Subcutaneous abdominal adipose tissue (tissue), 5 donors: ENCODE measurements around the gene LRRTM3.

Experiments used
- H3K27ac ChIP-seq: one replicate; pipeline ENCODE4 v1.7.0; 2013; ENCODE audit warnings: low read depth, mild to moderate bottlenecking, inconsistent platforms, low read length, moderate library complexity
- H3K27me3 ChIP-seq, 5 donors: one replicate each; pipeline ENCODE4 v1.7.0; 2013; ENCODE audit warnings: low read length in 5 of 5, inconsistent platforms in 1 of 5; ENCODE audit not compliant: control insufficient read depth in 5 of 5, insufficient read depth in 4 of 5
- H3K36me3 ChIP-seq, 5 donors: one replicate each; pipeline ENCODE4 v1.7.0; 2013; ENCODE audit warnings: low read length in 5 of 5; ENCODE audit not compliant: control insufficient read depth in 5 of 5, insufficient read depth in 5 of 5
- H3K4me1 ChIP-seq, 5 donors: one replicate each; pipeline ENCODE4 v1.7.0; 2013; ENCODE audit warnings: low read length in 5 of 5, mild to moderate bottlenecking in 3 of 5, moderate library complexity in 1 of 5; ENCODE audit not compliant: control insufficient read depth in 5 of 5, insufficient read depth in 5 of 5
- H3K4me3 ChIP-seq, 5 donors: one replicate each; pipeline ENCODE4 v1.7.0; 2013; ENCODE audit warnings: low read length in 5 of 5, low read depth in 1 of 5
- H3K9ac ChIP-seq, 5 donors: one replicate each; pipeline ENCODE4 v1.7.0; 2013; ENCODE audit warnings: low read length in 5 of 5, mild to moderate bottlenecking in 4 of 5, moderate library complexity in 3 of 5
- H3K9me3 ChIP-seq, 5 donors: one replicate each; pipeline ENCODE4 v1.7.0; 2013; ENCODE audit warnings: low read length in 5 of 5; ENCODE audit not compliant: control insufficient read depth in 5 of 5
- donor health status: healthy.
- donor health status: healthy.
- donor health status: healthy.
- donor health status: healthy.
- donor health status: healthy.

LRRTM3 gene

GRCh38 chr10:67088036-67088435, 162.2 kb downstream of the LRRTM3 start:
- no peak overlapping the region for H3K4me3 ChIP-seq

GRCh38 chr10:67095531-67095930, 169.7 kb downstream of the LRRTM3 start:
- no peaks in the 10 kb centered on the region for H3K9me3 ChIP-seq
- H3K27me3 ChIP-seq: no peaks in the 10 kb centered on the region
- H3K4me1 ChIP-seq: no peaks in the 10 kb centered on the region
- H3K27ac ChIP-seq: no peak overlapping the region
- H3K9ac ChIP-seq: no peak overlapping the region
- no peaks in the 10 kb centered on the region for H3K36me3 ChIP-seq
- H3K4me3 ChIP-seq: no peak overlapping the region

More at GRCh38 chr10:67088036-67088435, 162.2 kb downstream of the LRRTM3 start:
- Histone ChIP-seq H3K4me1 (peaks cover 0 to 11% (median 3%) of the 10 kb centered on the region in 5 donors), H3K27ac (no peak overlapping the region), H3K27me3 (no peaks in the 10 kb centered on the region), H3K9me3 (no peaks in the 10 kb centered on the region), H3K36me3 (no peaks in the 10 kb centered on the region), H3K9ac (no peak overlapping the region)

- Histone ChIP-seq H3K27me3 (no peaks in the 10 kb centered on the region), H3K4me1 (no peaks in the 10 kb centered on the region), H3K27ac (no peak overlapping the region), H3K9me3 (no peaks in the 10 kb centered on the region), H3K9ac (no peak overlapping the region), H3K36me3 (no peaks in the 10 kb centered on the region), H3K4me3 (no peak overlapping the region)
Measured at GRCh38 chr10:67098461-67098860, 172.6 kb downstream of the LRRTM3 start.

GRCh38 chr10:67100951-67101350, 175.1 kb downstream of the LRRTM3 start:
- H3K27ac ChIP-seq: no peak overlapping the region
- no peaks in the 10 kb centered on the region for H3K9me3 ChIP-seq
- no peaks in the 10 kb centered on the region for H3K4me1 ChIP-seq
- no peaks in the 10 kb centered on the region for H3K27me3 ChIP-seq
- no peak overlapping the region for H3K4me3 ChIP-seq
- H3K9ac ChIP-seq: no peak overlapping the region
- H3K36me3 ChIP-seq: no peaks in the 10 kb centered on the region

- Histone ChIP-seq H3K4me3 (no peak overlapping the region), H3K27ac (no peak overlapping the region), H3K27me3 (no peaks in the 10 kb centered on the region), H3K9ac (no peak overlapping the region), H3K9me3 (no peaks in the 10 kb centered on the region), H3K36me3 (no peaks in the 10 kb centered on the region), H3K4me1 (no peaks in the 10 kb centered on the region)
Measured at GRCh38 chr10:67107670-67108069, 181.8 kb downstream of the LRRTM3 start.

GRCh38 chr10:67110286-67110685, 184.4 kb downstream of the LRRTM3 start:
- Histone ChIP-seq H3K27ac (no peak overlapping the region), H3K4me3 (no peak overlapping the region), H3K9me3 (no peaks in the 10 kb centered on the region), H3K27me3 (no peaks in the 10 kb centered on the region), H3K4me1 (no peaks in the 10 kb centered on the region), H3K9ac (no peak overlapping the region), H3K36me3 (no peaks in the 10 kb centered on the region)

- Histone ChIP-seq H3K4me3 (no peak overlapping the region), H3K27me3 (no peaks in the 10 kb centered on the region), H3K9me3 (no peaks in the 10 kb centered on the region), H3K4me1 (no peaks in the 10 kb centered on the region), H3K36me3 (no peaks in the 10 kb centered on the region), H3K27ac (no peak overlapping the region), H3K9ac (no peak overlapping the region)
Measured at GRCh38 chr10:67112765-67113164, 186.9 kb downstream of the LRRTM3 start.

GRCh38 chr10:67114945-67115344, 189.1 kb downstream of the LRRTM3 start:
- no peak overlapping the region for H3K27ac ChIP-seq
- H3K4me1 ChIP-seq: no peaks in the 10 kb centered on the region
- H3K9ac ChIP-seq: no peak overlapping the region
- no peaks in the 10 kb centered on the region for H3K9me3 ChIP-seq
- no peaks in the 10 kb centered on the region for H3K27me3 ChIP-seq
- no peaks in the 10 kb centered on the region for H3K36me3 ChIP-seq
- no peak overlapping the region for H3K4me3 ChIP-seq

- Histone ChIP-seq H3K9ac (no peak overlapping the region), H3K9me3 (no peaks in the 10 kb centered on the region), H3K27me3 (no peaks in the 10 kb centered on the region), H3K4me3 (no peak overlapping the region), H3K36me3 (no peaks in the 10 kb centered on the region), H3K27ac (no peak overlapping the region), H3K4me1 (no peaks in the 10 kb centered on the region)
Measured at GRCh38 chr10:67115972-67116371, 190.1 kb downstream of the LRRTM3 start.

- H3K36me3 ChIP-seq: no peaks in the 10 kb centered on the region
- no peak overlapping the region for H3K9ac ChIP-seq
- H3K4me3 ChIP-seq: no peak overlapping the region
- H3K27ac ChIP-seq: no peak overlapping the region
- H3K27me3 ChIP-seq: no peaks in the 10 kb centered on the region
- H3K9me3 ChIP-seq: no peaks in the 10 kb centered on the region
- H3K4me1 ChIP-seq: no peaks in the 10 kb centered on the region
Measured at GRCh38 chr10:67119651-67120050, 193.8 kb downstream of the LRRTM3 start.

GRCh38 chr10:67127441-67127840, 201.6 kb downstream of the LRRTM3 start:
- no peaks in the 10 kb centered on the region for H3K27me3 ChIP-seq
- no peak overlapping the region for H3K4me3 ChIP-seq
- H3K9me3 ChIP-seq: no peaks in the 10 kb centered on the region
- H3K9ac ChIP-seq: no peak overlapping the region
- H3K36me3 ChIP-seq: no peaks in the 10 kb centered on the region
- no peaks in the 10 kb centered on the region for H3K4me1 ChIP-seq
- no peak overlapping the region for H3K27ac ChIP-seq
